ENCODE results near the gene ATP6V0C. TPM values are rescaled to one million over a fixed set of nuclear protein-coding genes. Genes with fewer than 3 reads are reported as not detected.

ATP6V0C gene
- total and polyA plus RNA-seq, 2 of the 13 experiments (the other 11 are each of a cell fraction or from before 2014, with no cell fraction given): 10.4 to 20.1 TPM

DNA sequence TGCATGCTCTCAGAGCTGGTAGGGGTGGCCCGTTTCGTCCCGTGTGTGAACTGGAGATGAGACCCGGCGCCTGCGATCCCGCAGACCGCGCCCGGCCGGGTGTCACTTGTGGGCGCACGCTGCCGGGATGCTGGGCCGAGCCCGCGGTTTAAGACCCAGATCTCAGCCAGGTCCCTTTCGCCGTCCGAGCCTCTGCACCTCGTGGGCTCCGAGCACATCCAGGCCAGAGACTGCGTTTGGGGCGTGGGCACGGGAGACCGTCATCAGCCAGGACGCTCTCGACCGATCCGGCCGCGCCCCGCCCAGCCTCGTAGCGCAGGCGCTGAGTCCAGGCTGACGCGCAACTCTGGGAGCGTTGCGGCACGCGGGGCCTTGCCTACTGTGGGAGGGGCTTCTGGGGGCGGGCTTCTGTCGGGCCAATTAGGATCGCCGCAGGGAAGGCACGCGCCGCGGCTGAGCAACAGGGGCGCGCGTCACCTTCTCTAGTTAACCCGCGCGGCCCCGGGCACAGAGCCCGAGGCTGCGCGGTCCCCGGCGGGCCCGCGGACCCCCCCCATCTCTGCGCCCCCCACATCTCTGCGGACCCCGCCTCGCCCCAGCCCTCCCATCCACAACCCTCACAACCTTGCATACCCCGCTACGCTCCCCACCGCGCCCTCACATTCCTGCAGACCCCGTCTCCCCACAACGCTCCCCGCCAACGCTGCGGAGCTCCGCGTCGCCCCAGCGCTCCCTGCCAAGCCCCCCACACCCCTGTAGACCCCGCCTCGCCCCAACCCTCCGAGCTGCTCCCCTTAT lies 18.1 kb downstream of the ATP6V0C start (continued):
- no peak for TF ChIP-seq ZNF260 (CRISPR knock-in tag; IDR thresholded peaks at IDR 0.05; ENCODE audit: borderline replicate concordance, low read depth)
- TF ChIP-seq, protein P1, sequence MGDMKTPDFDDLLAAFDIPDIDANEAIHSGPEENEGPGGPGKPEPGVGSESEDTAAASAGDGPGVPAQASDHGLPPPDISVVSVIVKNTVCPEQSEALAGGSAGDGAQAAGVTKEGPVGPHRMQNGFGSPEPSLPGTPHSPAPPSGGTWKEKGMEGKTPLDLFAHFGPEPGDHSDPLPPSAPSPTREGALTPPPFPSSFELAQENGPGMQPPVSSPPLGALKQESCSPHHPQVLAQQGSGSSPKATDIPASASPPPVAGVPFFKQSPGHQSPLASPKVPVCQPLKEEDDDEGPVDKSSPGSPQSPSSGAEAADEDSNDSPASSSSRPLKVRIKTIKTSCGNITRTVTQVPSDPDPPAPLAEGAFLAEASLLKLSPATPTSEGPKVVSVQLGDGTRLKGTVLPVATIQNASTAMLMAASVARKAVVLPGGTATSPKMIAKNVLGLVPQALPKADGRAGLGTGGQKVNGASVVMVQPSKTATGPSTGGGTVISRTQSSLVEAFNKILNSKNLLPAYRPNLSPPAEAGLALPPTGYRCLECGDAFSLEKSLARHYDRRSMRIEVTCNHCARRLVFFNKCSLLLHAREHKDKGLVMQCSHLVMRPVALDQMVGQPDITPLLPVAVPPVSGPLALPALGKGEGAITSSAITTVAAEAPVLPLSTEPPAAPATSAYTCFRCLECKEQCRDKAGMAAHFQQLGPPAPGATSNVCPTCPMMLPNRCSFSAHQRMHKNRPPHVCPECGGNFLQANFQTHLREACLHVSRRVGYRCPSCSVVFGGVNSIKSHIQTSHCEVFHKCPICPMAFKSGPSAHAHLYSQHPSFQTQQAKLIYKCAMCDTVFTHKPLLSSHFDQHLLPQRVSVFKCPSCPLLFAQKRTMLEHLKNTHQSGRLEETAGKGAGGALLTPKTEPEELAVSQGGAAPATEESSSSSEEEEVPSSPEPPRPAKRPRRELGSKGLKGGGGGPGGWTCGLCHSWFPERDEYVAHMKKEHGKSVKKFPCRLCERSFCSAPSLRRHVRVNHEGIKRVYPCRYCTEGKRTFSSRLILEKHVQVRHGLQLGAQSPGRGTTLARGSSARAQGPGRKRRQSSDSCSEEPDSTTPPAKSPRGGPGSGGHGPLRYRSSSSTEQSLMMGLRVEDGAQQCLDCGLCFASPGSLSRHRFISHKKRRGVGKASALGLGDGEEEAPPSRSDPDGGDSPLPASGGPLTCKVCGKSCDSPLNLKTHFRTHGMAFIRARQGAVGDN (CRISPR knock-in tag; IDR thresholded peaks at IDR 0.05): peak; percentile 92
- TF ChIP-seq MIER2 (CRISPR knock-in tag; IDR thresholded peaks at IDR 0.05): no peak
- TF ChIP-seq, protein P2, sequence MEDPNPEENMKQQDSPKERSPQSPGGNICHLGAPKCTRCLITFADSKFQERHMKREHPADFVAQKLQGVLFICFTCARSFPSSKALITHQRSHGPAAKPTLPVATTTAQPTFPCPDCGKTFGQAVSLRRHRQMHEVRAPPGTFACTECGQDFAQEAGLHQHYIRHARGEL (CRISPR knock-in tag; IDR thresholded peaks at IDR 0.05): 0 out of 2 replicates have a peak, but pooled peaks have one; percentile 77
- 0 out of 2 replicates have a peak, but pooled peaks have one; percentile 22 for TF ChIP-seq ZNF891 (CRISPR knock-in tag; IDR thresholded peaks at IDR 0.05)
- TF ChIP-seq CBX5 (CRISPR knock-in tag; IDR thresholded peaks at IDR 0.05; ENCODE audit: borderline replicate concordance): peak; percentile 30; the same call in 1 of the 2 replicates
- TF ChIP-seq ATF7-NPFF (CRISPR knock-in tag; IDR thresholded peaks at IDR 0.05; ENCODE audit: low read depth): peak; percentile 95
- no peak for TF ChIP-seq ZNF282 (IDR thresholded peaks at IDR 0.05; ENCODE audit: partially characterized antibody)
- TF ChIP-seq, protein P3, sequence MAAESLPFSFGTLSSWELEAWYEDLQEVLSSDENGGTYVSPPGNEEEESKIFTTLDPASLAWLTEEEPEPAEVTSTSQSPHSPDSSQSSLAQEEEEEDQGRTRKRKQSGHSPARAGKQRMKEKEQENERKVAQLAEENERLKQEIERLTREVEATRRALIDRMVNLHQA (CRISPR knock-in tag; IDR thresholded peaks at IDR 0.05): no peak
- TF ChIP-seq, protein P4, sequence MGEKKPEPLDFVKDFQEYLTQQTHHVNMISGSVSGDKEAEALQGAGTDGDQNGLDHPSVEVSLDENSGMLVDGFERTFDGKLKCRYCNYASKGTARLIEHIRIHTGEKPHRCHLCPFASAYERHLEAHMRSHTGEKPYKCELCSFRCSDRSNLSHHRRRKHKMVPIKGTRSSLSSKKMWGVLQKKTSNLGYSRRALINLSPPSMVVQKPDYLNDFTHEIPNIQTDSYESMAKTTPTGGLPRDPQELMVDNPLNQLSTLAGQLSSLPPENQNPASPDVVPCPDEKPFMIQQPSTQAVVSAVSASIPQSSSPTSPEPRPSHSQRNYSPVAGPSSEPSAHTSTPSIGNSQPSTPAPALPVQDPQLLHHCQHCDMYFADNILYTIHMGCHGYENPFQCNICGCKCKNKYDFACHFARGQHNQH (CRISPR knock-in tag; IDR thresholded peaks at IDR 0.05): no peak
- 0 out of 2 replicates have a peak, but pooled peaks have one; percentile 32 for TF ChIP-seq ZNF329 (CRISPR knock-in tag; IDR thresholded peaks at IDR 0.05; ENCODE audit: low read depth)
- peak; percentile 79; the same call in 1 of the 2 replicates for TF ChIP-seq ZNF598 (CRISPR knock-in tag; IDR thresholded peaks at IDR 0.05; ENCODE audit: borderline replicate concordance)
- TF ChIP-seq ZNF264 (CRISPR knock-in tag; IDR thresholded peaks at IDR 0.05): no peak
- TF ChIP-seq, protein P5, sequence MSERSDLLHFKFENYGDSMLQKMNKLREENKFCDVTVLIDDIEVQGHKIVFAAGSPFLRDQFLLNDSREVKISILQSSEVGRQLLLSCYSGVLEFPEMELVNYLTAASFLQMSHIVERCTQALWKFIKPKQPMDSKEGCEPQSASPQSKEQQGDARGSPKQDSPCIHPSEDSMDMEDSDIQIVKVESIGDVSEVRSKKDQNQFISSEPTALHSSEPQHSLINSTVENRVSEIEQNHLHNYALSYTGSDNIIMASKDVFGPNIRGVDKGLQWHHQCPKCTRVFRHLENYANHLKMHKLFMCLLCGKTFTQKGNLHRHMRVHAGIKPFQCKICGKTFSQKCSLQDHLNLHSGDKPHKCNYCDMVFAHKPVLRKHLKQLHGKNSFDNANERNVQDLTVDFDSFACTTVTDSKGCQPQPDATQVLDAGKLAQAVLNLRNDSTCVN (CRISPR knock-in tag; IDR thresholded peaks at IDR 0.05; ENCODE audit: borderline replicate concordance): peak; percentile 35; the same call in 1 of the 2 replicates
- TF ChIP-seq CHD4 (IDR thresholded peaks at IDR 0.05; ENCODE audit: borderline replicate concordance, low read length): no peak
- peak; percentile 84 for TF ChIP-seq TEAD3 (CRISPR knock-in tag; optimal IDR thresholded peaks at IDR 0.05; ENCODE audit: borderline replicate concordance)
- TF ChIP-seq ZNF556 (CRISPR knock-in tag; IDR thresholded peaks at IDR 0.05; ENCODE audit: borderline replicate concordance): 0 out of 2 replicates have a peak, but pooled peaks have one; percentile 47
- no peak for TF ChIP-seq ZNF30 (CRISPR knock-in tag; IDR thresholded peaks at IDR 0.05)
- no peak for TF ChIP-seq ZNF746 (CRISPR knock-in tag; IDR thresholded peaks at IDR 0.05)
- TF ChIP-seq, protein P6, sequence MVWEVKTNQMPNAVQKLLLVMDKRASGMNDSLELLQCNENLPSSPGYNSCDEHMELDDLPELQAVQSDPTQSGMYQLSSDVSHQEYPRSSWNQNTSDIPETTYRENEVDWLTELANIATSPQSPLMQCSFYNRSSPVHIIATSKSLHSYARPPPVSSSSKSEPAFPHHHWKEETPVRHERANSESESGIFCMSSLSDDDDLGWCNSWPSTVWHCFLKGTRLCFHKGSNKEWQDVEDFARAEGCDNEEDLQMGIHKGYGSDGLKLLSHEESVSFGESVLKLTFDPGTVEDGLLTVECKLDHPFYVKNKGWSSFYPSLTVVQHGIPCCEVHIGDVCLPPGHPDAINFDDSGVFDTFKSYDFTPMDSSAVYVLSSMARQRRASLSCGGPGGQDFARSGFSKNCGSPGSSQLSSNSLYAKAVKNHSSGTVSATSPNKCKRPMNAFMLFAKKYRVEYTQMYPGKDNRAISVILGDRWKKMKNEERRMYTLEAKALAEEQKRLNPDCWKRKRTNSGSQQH (CRISPR knock-in tag; IDR thresholded peaks at IDR 0.05; ENCODE audit: low read depth): no peak
